ENCODE data around the gene SLC35G6.

Gene SLC35G6

GRCh38 chr17:7503521-7503920 is 22.3 kb downstream of the SLC35G6 start:
- Mint-ChIP-seq H3K4me1 (no peaks in the 10 kb centered on the region), H3K36me3 (peaks cover 21% of the 10 kb centered on the region), H3K4me3 (no peak overlapping the region), H3K9me3 (no peaks in the 10 kb centered on the region), H3K27me3 (no peaks in the 10 kb centered on the region), H3K27ac (no peak overlapping the region)

GRCh38 chr17:7508145-7508544 is 26.9 kb downstream of the SLC35G6 start:
- Mint-ChIP-seq H3K27ac (no peak overlapping the region), H3K36me3 (peaks cover 15% of the 10 kb centered on the region), H3K4me3 (no peak overlapping the region), H3K9me3 (no peaks in the 10 kb centered on the region), H3K27me3 (no peaks in the 10 kb centered on the region), H3K4me1 (no peaks in the 10 kb centered on the region)

- Mint-ChIP-seq H3K4me3 (no peak overlapping the region), H3K27ac (no peak overlapping the region)
These were observed 27.6 kb downstream of the SLC35G6 start for GRCh38 chr17:7508846-7509245.

GRCh38 chr17:7509937-7510336 is 28.7 kb downstream of the SLC35G6 start:
- H3K36me3 Mint-ChIP-seq: peaks cover 6% of the 10 kb centered on the region
- peaks cover 4% of the 10 kb centered on the region for H3K4me1 Mint-ChIP-seq
- H3K27me3 Mint-ChIP-seq: no peaks in the 10 kb centered on the region
- no peaks in the 10 kb centered on the region for H3K9me3 Mint-ChIP-seq
- no peak overlapping the region for H3K27ac Mint-ChIP-seq
- H3K4me3 Mint-ChIP-seq: no peak overlapping the region

More at GRCh38 chr17:7508846-7509245, 27.6 kb downstream of the SLC35G6 start:
- no peaks in the 10 kb centered on the region for H3K9me3 Mint-ChIP-seq
- H3K4me1 Mint-ChIP-seq: no peaks in the 10 kb centered on the region
- H3K27me3 Mint-ChIP-seq: no peaks in the 10 kb centered on the region
- H3K36me3 Mint-ChIP-seq: peaks cover 10% of the 10 kb centered on the region

GRCh38 chr17:7511108-7511507 is 29.9 kb downstream of the SLC35G6 start:
- Mint-ChIP-seq H3K27ac (no peak overlapping the region), H3K4me1 (peaks cover 4% of the 10 kb centered on the region), H3K36me3 (peaks cover 3% of the 10 kb centered on the region), H3K27me3 (no peaks in the 10 kb centered on the region), H3K9me3 (no peaks in the 10 kb centered on the region), H3K4me3 (no peak overlapping the region)

- Mint-ChIP-seq H3K27me3 (no peaks in the 10 kb centered on the region), H3K36me3 (peaks cover 3% of the 10 kb centered on the region), H3K27ac (peak overlapping the region; percentile 82), H3K4me3 (no peak overlapping the region), H3K9me3 (no peaks in the 10 kb centered on the region), H3K4me1 (peaks cover 4% of the 10 kb centered on the region)
These were observed 30.9 kb downstream of the SLC35G6 start for GRCh38 chr17:7512105-7512504.

- H3K27ac Mint-ChIP-seq: no peak overlapping the region
- H3K9me3 Mint-ChIP-seq: no peaks in the 10 kb centered on the region
- H3K4me3 Mint-ChIP-seq: no peak overlapping the region
- peaks cover 3% of the 10 kb centered on the region for H3K36me3 Mint-ChIP-seq
- H3K27me3 Mint-ChIP-seq: no peaks in the 10 kb centered on the region
- peaks cover 4% of the 10 kb centered on the region for H3K4me1 Mint-ChIP-seq
These were observed 31.7 kb downstream of the SLC35G6 start for GRCh38 chr17:7512824-7513540.

- Mint-ChIP-seq H3K9me3 (no peaks in the 10 kb centered on the region), H3K27me3 (no peaks in the 10 kb centered on the region), H3K4me3 (no peak overlapping the region), H3K36me3 (peaks cover 3% of the 10 kb centered on the region), H3K27ac (peak overlapping the region; percentile 43), H3K4me1 (peaks cover 4% of the 10 kb centered on the region)
These were observed 32.7 kb downstream of the SLC35G6 start for GRCh38 chr17:7513850-7514419.

GRCh38 chr17:7515911-7516610 is 34.8 kb downstream of the SLC35G6 start:
- Mint-ChIP-seq H3K36me3 (peaks cover 3% of the 10 kb centered on the region), H3K4me3 (no peak overlapping the region), H3K27ac (peak overlapping the region; percentile 32), H3K27me3 (no peaks in the 10 kb centered on the region), H3K9me3 (no peaks in the 10 kb centered on the region), H3K4me1 (peaks cover 4% of the 10 kb centered on the region)

- Mint-ChIP-seq H3K4me3 (no peak overlapping the region), H3K4me1 (peaks cover 7% of the 10 kb centered on the region), H3K36me3 (no peaks in the 10 kb centered on the region), H3K9me3 (no peaks in the 10 kb centered on the region), H3K27me3 (no peaks in the 10 kb centered on the region), H3K27ac (no peak overlapping the region)
These were observed 41.8 kb downstream of the SLC35G6 start for GRCh38 chr17:7523033-7523432.

- Mint-ChIP-seq H3K27me3 (no peaks in the 10 kb centered on the region), H3K9me3 (no peaks in the 10 kb centered on the region), H3K27ac (no peak overlapping the region), H3K4me3 (no peak overlapping the region), H3K4me1 (no peaks in the 10 kb centered on the region), H3K36me3 (no peaks in the 10 kb centered on the region)
These were observed 47.6 kb downstream of the SLC35G6 start for GRCh38 chr17:7528842-7529241.

- no peaks in the 10 kb centered on the region for H3K27me3 Mint-ChIP-seq
- no peaks in the 10 kb centered on the region for H3K36me3 Mint-ChIP-seq
- no peak overlapping the region for H3K4me3 Mint-ChIP-seq
- no peaks in the 10 kb centered on the region for H3K9me3 Mint-ChIP-seq
- no peaks in the 10 kb centered on the region for H3K4me1 Mint-ChIP-seq
- H3K27ac Mint-ChIP-seq: no peak overlapping the region
These were observed 49.0 kb downstream of the SLC35G6 start for GRCh38 chr17:7530023-7530900.
